ENCODE data around the gene DCST2. TPM values are rescaled to one million over a fixed set of nuclear protein-coding genes. Genes with fewer than 3 reads are reported as not detected.
"Not testable (repeated sequence)": the region's sequence is repeated elsewhere in the genome, so short reads cannot be mapped to it uniquely, and the experiment has no call there.

Gene DCST2
- total and polyA plus RNA-seq, 7 donors: 0.27 to 2.0 (median 0.43) TPM; not detected in 3

DNA sequence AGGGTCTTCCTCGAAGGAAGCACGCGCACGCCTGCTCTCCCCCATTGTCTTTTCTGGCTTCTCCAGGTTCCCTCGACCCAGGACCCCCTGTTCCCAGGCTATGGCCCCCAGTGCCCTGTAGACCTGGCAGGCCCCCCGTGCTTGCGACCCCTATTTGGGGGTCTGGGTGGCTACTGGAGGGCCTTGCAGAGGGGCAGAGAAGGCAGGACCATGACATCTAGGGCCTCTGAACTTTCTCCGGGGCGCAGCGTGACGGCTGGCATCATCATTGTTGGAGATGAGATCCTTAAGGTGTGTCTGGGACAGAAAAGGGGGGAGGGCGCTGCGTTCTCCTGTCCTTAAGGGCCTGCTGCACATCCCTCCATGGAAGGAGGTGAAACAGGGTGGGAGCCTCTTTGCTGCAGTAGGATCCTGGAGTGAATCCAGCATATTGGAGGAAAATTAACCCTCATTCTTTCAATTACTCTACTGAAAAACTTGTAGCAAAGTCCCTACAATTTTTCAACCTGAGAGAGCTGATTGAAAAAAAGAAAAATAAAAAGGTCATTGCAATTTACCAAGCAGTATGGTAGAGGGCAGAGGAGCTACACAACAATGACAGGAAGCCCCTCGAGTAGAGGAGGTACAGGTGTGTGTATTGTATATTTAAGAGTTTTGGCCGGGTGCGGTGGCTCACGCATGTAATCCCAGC is 49.7 kb downstream of the DCST2 start:
- peak overlapping the region; percentile 56 to 78 (median 63) for H3K4me3 ChIP-seq
- TF ChIP-seq EP300 (IDR thresholded peaks at IDR 0.05) (no peak), POLR2A (IDR thresholded peaks at IDR 0.05) (no peak), POLR2AphosphoS5 (IDR thresholded peaks at IDR 0.05) (no peak), CTCF (IDR thresholded peaks at IDR 0.05) (no peak)
- H3K27ac ChIP-seq: peak overlapping the region; percentile 78 to 84 (median 80)
- H3K9me3 ChIP-seq: no peaks in the 10 kb centered on the region
- 13 to 22% methylated on average over 17 of the region's 17 CpGs for WGBS, 2 donors
- H3K27me3 ChIP-seq: no peaks in the 10 kb centered on the region
- intact Hi-C loops (cut with DNase I): no loop called here
- H3K4me1 ChIP-seq: peaks cover 0 to 23% (median 20%) of the 10 kb centered on the region in 4 donors
- peaks cover 12 to 31% (median 15%) of the 10 kb centered on the region in 4 donors for H3K36me3 ChIP-seq
- peak; percentile 62 for DNase-seq

- Histone ChIP-seq H3K27me3 (no peaks in the 10 kb centered on the region), H3K9me3 (no peaks in the 10 kb centered on the region), H3K36me3 (peaks cover 7 to 23% (median 10%) of the 10 kb centered on the region in 4 donors), H3K4me3 (peak within 1 kb of the TSS; percentile 56 to 78 (median 63)), H3K4me1 (peaks cover 0 to 23% (median 20%) of the 10 kb centered on the region in 4 donors), H3K27ac (peak within 1 kb of the TSS; percentile 78 to 84 (median 80))
- DNase-seq: peak; percentile 99
- WGBS, 2 donors: 0% methylated on average over 26 of the region's 26 CpGs
- intact Hi-C loops (cut with DNase I): no loop called here
- no peak for TF ChIP-seq CTCF (IDR thresholded peaks at IDR 0.05)
- TF ChIP-seq POLR2A (IDR thresholded peaks at IDR 0.05): peak in 1 of 2 donors; percentile 32
- peak in 3 of 4 donors; percentile 68 to 75 (median 74) for TF ChIP-seq POLR2AphosphoS5 (IDR thresholded peaks at IDR 0.05)
- TF ChIP-seq EP300 (IDR thresholded peaks at IDR 0.05): no peak
Measured at GRCh38 chr1:154982897-154983648, 50.5 kb downstream of the DCST2 start, which contains the start of gene FLAD1. Gene FLAD1 (plus strand): TSS chr1:154983344. CDS start chr1:154983695, 351 bp downstream.

DNA sequence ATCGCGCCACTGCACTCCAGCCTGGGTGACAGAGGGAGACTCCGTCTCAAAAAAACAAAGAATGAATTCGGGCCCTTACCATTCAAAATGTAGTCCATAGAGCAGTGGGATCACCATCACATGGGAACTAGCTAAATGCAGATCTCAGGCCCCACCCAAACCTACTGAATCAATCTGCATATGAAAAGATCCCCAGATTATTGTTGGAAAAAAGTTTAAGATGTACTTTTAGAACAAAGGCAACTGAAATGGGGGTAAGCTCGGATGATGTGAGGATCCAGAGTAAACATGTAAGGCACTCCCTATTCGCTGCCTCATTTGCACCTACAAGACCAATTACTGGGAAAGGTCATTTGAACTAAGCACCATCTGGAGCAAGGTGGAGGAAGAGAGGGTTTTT is 51.2 kb downstream of the DCST2 start:
- Histone ChIP-seq H3K4me3 (peak overlapping the region; percentile 28 to 78 (median 62)), H3K27me3 (no peaks in the 10 kb centered on the region), H3K9me3 (no peaks in the 10 kb centered on the region), H3K4me1 (peaks cover 0 to 23% (median 20%) of the 10 kb centered on the region in 4 donors), H3K27ac (peak overlapping the region in 3 of 4 donors; percentile 63 to 84 (median 80)), H3K36me3 (peaks cover 0 to 16% (median 2%) of the 10 kb centered on the region in 4 donors)
- TF ChIP-seq CTCF (IDR thresholded peaks at IDR 0.05) (no peak), POLR2A (IDR thresholded peaks at IDR 0.05) (no peak), EP300 (IDR thresholded peaks at IDR 0.05) (no peak), POLR2AphosphoS5 (IDR thresholded peaks at IDR 0.05) (no peak)
- intact Hi-C loops (cut with DNase I): no loop called here
- WGBS, 2 donors: 64 to 70% methylated on average over 6 of the region's 6 CpGs
- no peak for DNase-seq

- Histone ChIP-seq H3K4me3 (no peak overlapping the region), H3K27me3 (no peaks in the 10 kb centered on the region), H3K9me3 (no peaks in the 10 kb centered on the region), H3K4me1 (peaks cover 0 to 19% (median 13%) of the 10 kb centered on the region in 4 donors), H3K27ac (no peak overlapping the region), H3K36me3 (peaks cover 0 to 10% (median 0%) of the 10 kb centered on the region in 4 donors)
- TF ChIP-seq POLR2AphosphoS5 (IDR thresholded peaks at IDR 0.05) (no peak), POLR2A (IDR thresholded peaks at IDR 0.05) (no peak), CTCF (IDR thresholded peaks at IDR 0.05) (no peak), EP300 (IDR thresholded peaks at IDR 0.05) (no peak)
- intact Hi-C loops (cut with DNase I): no loop called here
- WGBS, 2 donors: 95% methylated on average over 3 of the region's 3 CpGs
- no peak for DNase-seq
Measured at GRCh38 chr1:154978360-154978759, 55.2 kb downstream of the DCST2 start.

DNA sequence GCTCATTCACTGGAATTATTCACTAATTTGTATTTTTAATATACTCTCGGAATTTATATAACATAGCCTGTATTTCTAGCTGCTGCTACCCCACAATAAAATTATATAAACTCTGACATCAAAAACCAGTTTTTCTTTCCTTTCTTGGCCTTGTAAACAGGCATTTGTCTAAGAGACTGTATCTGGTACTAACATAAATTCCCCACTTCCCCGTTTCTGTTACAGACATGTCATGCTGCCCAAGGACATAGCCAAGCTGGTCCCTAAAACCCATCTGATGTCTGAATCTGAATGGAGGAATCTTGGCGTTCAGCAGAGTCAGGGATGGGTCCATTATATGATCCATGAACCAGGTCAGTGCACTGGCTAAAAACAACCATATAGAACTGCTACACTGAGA is 55.8 kb downstream of the DCST2 start:
- intact Hi-C loops (cut with DNase I); H3K4me3 ChIP-seq: not testable (repeated sequence)

More for the DNA sequence above, 55.8 kb downstream of the DCST2 start:
- peaks cover 0 to 24% (median 18%) of the 10 kb centered on the region in 4 donors for H3K4me1 ChIP-seq
- DNase-seq, H3K27ac ChIP-seq, H3K27me3 ChIP-seq, H3K36me3 ChIP-seq, H3K9me3 ChIP-seq: not testable (repeated sequence)
- WGBS, 2 donors: 66 to 67% methylated on average over 3 of the region's 3 CpGs

Measured in sigmoid colon (tissue), 7 donors.